ENCODE results near the gene ENSA. TPM values are rescaled to one million over a fixed set of nuclear protein-coding genes. Genes with fewer than 3 reads are reported as not detected.

ENSA gene
- total and polyA plus RNA-seq, 2 donors (not counting 3 experiments of a cell fraction or from before 2014, with no cell fraction given), result 32.4 to 155 TPM

DNA sequence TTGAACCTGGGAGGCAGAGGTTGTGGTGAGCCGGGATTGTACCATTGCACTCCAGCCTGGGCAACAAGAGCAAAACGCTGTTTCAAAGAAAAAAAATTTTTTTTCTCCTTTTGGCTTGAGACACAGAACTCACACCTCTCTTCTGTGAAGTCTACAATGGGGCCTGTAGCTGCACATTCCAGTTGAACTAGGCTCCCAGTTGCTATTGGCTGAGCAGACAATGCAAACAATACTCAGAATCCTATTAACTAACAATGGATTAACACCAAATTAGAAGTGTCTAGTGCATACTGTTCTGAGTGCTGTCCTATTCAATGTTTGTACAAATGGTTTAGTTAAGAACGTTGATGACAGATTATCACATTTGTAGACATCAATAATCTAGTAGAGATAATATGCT lies 32.4 kb downstream of the ENSA start:
- H3K9me3 ChIP-seq (replicated peaks; ENCODE audit: control insufficient read depth, insufficient read depth, low read length), result no peaks in the 10 kb centered on the region
- BruUV-seq (replicated peaks), result no TSS peak
- no peak overlapping the region for H3K27ac ChIP-seq (ENCODE audit: insufficient read depth, low read depth, low read length)
- dilution Hi-C loops (cut with MboI; ENCODE audit: extremely low pct_ligation_motif_present, low sequenced_read_pairs) (no loop called here), intact Hi-C loops (cut with micrococcal nuclease) (no loop called here)
- H3K9me1 ChIP-seq (replicated peaks; ENCODE audit: control insufficient read depth, extremely low read depth, insufficient read depth, low read length), result no peaks in the 10 kb centered on the region
- no peak overlapping the region for H2AFZ ChIP-seq (ENCODE audit: low read depth, low read length)
- H4K20me1 ChIP-seq (replicated peaks; ENCODE audit: control insufficient read depth, extremely low read depth, insufficient read depth, low read length), result no peaks in the 10 kb centered on the region
- no peak for DNase-seq (ENCODE audit: low read depth, low spot score)
- H3K4me2 ChIP-seq (ENCODE audit: insufficient read depth, low read length), result no peak overlapping the region
- TF ChIP-seq GATA2 (IDR thresholded peaks at IDR 0.05; ENCODE audit: insufficient read depth, insufficient read length, low read depth, low read length) (no peak), POLR2A (IDR thresholded peaks at IDR 0.05; ENCODE audit: low read depth, low read length) (no peak), FOS (IDR thresholded peaks at IDR 0.05; ENCODE audit: borderline replicate concordance, insufficient read depth, low read length) (no peak), JUN (IDR thresholded peaks at IDR 0.05; ENCODE audit: borderline replicate concordance, insufficient read depth, insufficient read length, low read depth) (no peak), EZH2 (IDR thresholded peaks at IDR 0.05; ENCODE audit: borderline replicate concordance, low read depth, low read length, severe bottlenecking) (no peak), MYC (IDR thresholded peaks at IDR 0.05; ENCODE audit: low read depth, low read length) (no peak), POLR2AphosphoS5 (IDR thresholded peaks at IDR 0.05; ENCODE audit: insufficient read depth, low read depth, low read length) (no peak)
- TF ChIP-seq, protein P1, sequence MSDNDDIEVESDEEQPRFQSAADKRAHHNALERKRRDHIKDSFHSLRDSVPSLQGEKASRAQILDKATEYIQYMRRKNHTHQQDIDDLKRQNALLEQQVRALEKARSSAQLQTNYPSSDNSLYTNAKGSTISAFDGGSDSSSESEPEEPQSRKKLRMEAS (IDR thresholded peaks at IDR 0.05; ENCODE audit: insufficient read depth, insufficient read length), result no peak
- TF ChIP-seq, protein P2, sequence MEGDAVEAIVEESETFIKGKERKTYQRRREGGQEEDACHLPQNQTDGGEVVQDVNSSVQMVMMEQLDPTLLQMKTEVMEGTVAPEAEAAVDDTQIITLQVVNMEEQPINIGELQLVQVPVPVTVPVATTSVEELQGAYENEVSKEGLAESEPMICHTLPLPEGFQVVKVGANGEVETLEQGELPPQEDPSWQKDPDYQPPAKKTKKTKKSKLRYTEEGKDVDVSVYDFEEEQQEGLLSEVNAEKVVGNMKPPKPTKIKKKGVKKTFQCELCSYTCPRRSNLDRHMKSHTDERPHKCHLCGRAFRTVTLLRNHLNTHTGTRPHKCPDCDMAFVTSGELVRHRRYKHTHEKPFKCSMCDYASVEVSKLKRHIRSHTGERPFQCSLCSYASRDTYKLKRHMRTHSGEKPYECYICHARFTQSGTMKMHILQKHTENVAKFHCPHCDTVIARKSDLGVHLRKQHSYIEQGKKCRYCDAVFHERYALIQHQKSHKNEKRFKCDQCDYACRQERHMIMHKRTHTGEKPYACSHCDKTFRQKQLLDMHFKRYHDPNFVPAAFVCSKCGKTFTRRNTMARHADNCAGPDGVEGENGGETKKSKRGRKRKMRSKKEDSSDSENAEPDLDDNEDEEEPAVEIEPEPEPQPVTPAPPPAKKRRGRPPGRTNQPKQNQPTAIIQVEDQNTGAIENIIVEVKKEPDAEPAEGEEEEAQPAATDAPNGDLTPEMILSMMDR (IDR thresholded peaks at IDR 0.05; ENCODE audit: extremely low read depth in 1 of 2, insufficient read depth in 1 of 2, low read depth in 1 of 2, low read length in 2 of 2), result no peak
- H3K4me1 ChIP-seq (ENCODE audit: control insufficient read depth, extremely low read depth, insufficient read depth, low read length), result no peaks in the 10 kb centered on the region
- no peaks in the 10 kb centered on the region for H3K36me3 ChIP-seq (ENCODE audit: control insufficient read depth in 2 of 2, extremely low read depth in 1 of 2, insufficient read depth in 2 of 2, low read length in 2 of 2)
- CTCF ChIA-PET, result no interaction called here
- H3K9ac ChIP-seq (replicated peaks; ENCODE audit: extremely low read depth, insufficient read depth, low read length), result no peak overlapping the region
- no peaks in the 10 kb centered on the region for H3K79me2 ChIP-seq (ENCODE audit: control insufficient read depth, insufficient read depth, low read length)
- no peaks in the 10 kb centered on the region for H3K27me3 ChIP-seq (ENCODE audit: control insufficient read depth in 2 of 2, insufficient read depth in 2 of 2, low read length in 2 of 2)
- no peak for FAIRE-seq
- POLR2A ChIA-PET, result no interaction called here
- no peak overlapping the region for H3K4me3 ChIP-seq (replicated peaks in 1 of 3; ENCODE audit: insufficient read depth in 1 of 3, low read depth in 1 of 3, low read length in 3 of 3)
